ENCODE results near the gene KCNH1.

The KCNH1 gene

GRCh38 chr1:210916548-210916947 lies 217.4 kb downstream of the KCNH1 start:
- DNase-seq = no peak

GRCh38 chr1:210915890-210916507 lies 217.9 kb downstream of the KCNH1 start:
- DNase-seq = no peak

GRCh38 chr1:210912752-210913151 lies 221.2 kb downstream of the KCNH1 start:
- DNase-seq = no peak

- no peak for DNase-seq
Observed at GRCh38 chr1:210910020-210910575, 223.8 kb downstream of the KCNH1 start.

- no peak for DNase-seq
Observed at GRCh38 chr1:210908791-210909190, 225.2 kb downstream of the KCNH1 start.

GRCh38 chr1:210908257-210908656 lies 225.7 kb downstream of the KCNH1 start:
- DNase-seq = no peak

- DNase-seq = no peak
Observed at GRCh38 chr1:210907251-210907805, 226.6 kb downstream of the KCNH1 start.

GRCh38 chr1:210905944-210906453 lies 227.9 kb downstream of the KCNH1 start:
- no peak for DNase-seq

- DNase-seq = no peak
Observed at GRCh38 chr1:210905365-210905904, 228.5 kb downstream of the KCNH1 start.

GRCh38 chr1:210901981-210902770 lies 231.8 kb downstream of the KCNH1 start:
- DNase-seq = no peak

GRCh38 chr1:210900820-210901219 lies 233.1 kb downstream of the KCNH1 start:
- no peak for DNase-seq

- no peak for DNase-seq
Observed at GRCh38 chr1:210900079-210900478, 233.9 kb downstream of the KCNH1 start.

GRCh38 chr1:210899676-210900075 lies 234.3 kb downstream of the KCNH1 start:
- DNase-seq = no peak

GRCh38 chr1:210898473-210898872 lies 235.5 kb downstream of the KCNH1 start:
- no peak for DNase-seq

GRCh38 chr1:210883821-210884220 lies 250.1 kb downstream of the KCNH1 start:
- DNase-seq = no peak

GRCh38 chr1:210882414-210883221 lies 251.3 kb downstream of the KCNH1 start:
- no peak for DNase-seq

- no peak for DNase-seq
Observed at GRCh38 chr1:210878564-210878963, 255.4 kb downstream of the KCNH1 start.

GRCh38 chr1:210876275-210876674 lies 257.7 kb downstream of the KCNH1 start:
- no peak for DNase-seq

GRCh38 chr1:210866532-210866931 lies 267.4 kb downstream of the KCNH1 start:
- DNase-seq = no peak

- no peak for DNase-seq
Observed at GRCh38 chr1:210857705-210858104, 276.2 kb downstream of the KCNH1 start.

GRCh38 chr1:210857146-210857663 lies 276.7 kb downstream of the KCNH1 start:
- DNase-seq = no peak

GRCh38 chr1:210855440-210855839 lies 278.5 kb downstream of the KCNH1 start:
- no peak for DNase-seq

Data from activated CD4-positive, alpha-beta T cell treated with anti-CD3 and anti-CD28 coated beads, Interleukin-2, amount 50 U/mL, for 48 hours (primary cell).